Stimulated activated CD8-positive, alpha-beta memory T cell treated with anti-CD3 and anti-CD28 coated beads, Interleukin-4, amount 100 ng/mL, for 48 hours (primary cell): ENCODE data around the gene MBP.
"Not testable (repeated sequence)": the region's sequence is repeated elsewhere in the genome, so short reads cannot be mapped to it uniquely, and the experiment has no call there.

Experiments
- DNase-seq: peaks from one replicate; pipeline ENCODE4 v3.0.0-alpha.2; 2020

MBP gene

DNA sequence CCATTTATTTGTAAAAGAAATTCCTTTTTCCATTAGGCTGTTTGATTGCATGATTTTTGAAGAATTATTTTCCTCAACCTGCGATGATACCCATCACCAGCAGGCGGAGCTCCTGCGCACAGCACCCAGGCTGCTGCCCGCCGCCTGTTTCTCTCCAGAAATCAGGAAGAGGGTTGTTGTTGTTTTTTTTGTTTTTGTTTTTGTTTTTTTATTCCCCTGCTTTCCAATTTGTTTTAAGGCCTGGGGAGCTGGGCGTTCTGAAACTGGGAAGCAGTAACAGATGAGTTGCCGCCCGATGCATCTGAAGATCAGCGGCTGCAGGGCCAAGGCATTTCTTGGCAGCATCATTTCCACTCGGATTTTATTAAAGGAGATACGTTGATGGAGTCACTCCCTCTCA, 132.1 kb downstream of the MBP start:
- DNase-seq, result peak; percentile 70

GRCh38 chr18:76999077-76999476, 133.5 kb downstream of the MBP start:
- DNase-seq, result no peak

DNA sequence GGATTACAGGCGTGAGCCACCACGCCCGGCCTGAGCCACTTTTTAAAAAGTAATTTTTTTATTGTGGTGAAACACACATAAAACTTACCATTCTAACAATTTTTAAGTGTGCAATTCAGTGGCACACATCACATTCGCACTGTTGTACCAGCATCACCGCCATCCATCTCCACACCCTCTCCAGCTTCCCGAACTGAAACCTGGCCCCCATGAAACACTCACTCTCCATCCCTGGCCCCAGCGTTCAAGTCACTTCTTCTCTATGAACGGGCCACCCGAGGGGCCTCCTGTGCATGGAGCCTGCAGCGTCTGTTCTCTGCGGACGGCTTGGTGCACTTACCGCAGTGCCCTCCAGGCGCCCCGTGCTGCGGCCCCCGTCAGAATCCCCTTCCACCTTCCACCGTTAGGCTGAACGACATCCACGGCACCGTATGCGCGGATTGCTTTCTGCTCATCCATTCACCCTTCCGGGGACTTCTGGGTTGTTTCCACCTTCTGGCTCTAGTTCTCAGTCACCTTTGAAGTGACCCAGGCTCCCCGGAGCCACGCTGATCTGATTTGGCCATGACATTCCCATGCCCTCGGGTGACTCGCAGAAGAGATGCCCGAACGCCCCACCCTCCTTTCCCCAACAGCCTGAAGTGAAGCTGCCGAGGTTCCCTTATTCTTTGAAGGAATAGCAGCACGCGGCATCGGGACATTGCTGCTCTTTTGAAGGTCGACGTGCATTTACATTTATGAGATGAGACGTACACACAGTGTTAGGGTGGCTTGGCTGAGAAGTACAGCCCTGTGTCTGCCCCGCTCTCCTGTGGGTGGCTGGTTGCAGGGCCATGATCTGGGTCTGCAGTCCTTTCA, 134.4 kb downstream of the MBP start:
- DNase-seq, result no peak

DNA sequence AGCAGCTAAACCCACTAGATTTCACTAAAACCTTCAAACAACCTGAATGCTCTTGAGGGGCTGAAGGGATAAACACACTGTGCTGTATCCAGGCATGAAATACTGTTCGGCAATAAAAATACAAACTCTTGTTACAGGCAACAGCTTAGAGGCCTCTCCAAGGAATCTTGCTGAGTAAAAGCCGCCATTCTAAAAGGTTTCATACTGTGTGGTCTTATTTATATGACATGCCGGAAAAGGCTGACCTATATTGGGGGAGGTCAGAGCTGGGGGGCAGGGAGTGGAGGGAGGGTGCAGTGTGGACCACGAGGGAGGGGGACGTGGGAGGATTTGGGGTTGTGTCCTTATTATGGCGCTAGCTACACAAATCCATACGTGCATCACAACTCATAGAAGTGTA, 136.2 kb downstream of the MBP start:
- DNase-seq, result no peak

- DNase-seq, result no peak
Observed at GRCh38 chr18:76995896-76996295, 136.7 kb downstream of the MBP start.

DNA sequence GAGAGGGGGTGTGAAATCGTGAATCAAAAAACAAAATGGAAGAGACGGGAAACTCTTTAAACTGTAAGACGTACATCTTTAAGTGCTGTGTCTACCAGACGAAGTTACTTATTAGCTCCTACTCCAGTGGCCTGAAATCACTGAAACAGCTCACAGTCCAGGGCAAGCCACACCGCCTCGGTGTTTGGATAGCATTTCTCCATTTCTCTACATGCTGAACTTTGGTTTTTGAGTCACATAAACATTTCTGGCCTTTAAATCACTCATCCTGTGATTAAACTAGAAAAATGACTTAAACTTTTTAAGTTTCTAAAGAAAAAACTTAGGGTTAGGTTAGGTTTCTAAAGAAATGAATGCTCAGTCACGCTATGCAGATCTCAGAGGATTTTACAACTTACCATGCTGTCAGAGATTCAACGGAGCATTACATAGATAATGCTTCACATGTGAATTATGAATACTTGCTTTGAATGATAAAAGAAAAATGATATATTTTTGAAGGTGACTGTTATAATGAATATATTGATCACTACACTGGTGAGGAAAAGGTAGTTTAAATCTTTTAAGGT, 138.4 kb downstream of the MBP start:
- no peak for DNase-seq

DNA sequence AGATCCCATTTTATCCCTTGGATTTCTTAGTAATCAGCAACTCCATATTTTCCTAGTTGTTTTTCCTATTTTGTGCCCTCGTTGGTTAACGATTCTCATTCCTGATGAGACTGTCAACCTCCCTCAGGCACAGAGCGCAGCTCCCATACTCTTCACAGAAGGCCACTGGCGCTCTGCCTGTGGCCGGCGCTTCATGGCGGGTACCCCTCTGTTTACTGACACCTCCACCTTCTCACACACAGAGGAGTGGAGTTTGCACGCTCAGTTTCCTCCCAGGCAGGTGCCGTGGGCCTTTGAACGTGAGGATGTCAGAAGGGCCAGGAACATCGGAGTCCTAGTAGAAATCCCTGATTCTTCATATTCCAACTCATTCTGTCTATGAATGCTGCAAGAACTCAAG, 139.0 kb downstream of the MBP start:
- no peak for DNase-seq

GRCh38 chr18:76993085-76993382, 139.5 kb downstream of the MBP start:
- DNase-seq, result no peak

DNA sequence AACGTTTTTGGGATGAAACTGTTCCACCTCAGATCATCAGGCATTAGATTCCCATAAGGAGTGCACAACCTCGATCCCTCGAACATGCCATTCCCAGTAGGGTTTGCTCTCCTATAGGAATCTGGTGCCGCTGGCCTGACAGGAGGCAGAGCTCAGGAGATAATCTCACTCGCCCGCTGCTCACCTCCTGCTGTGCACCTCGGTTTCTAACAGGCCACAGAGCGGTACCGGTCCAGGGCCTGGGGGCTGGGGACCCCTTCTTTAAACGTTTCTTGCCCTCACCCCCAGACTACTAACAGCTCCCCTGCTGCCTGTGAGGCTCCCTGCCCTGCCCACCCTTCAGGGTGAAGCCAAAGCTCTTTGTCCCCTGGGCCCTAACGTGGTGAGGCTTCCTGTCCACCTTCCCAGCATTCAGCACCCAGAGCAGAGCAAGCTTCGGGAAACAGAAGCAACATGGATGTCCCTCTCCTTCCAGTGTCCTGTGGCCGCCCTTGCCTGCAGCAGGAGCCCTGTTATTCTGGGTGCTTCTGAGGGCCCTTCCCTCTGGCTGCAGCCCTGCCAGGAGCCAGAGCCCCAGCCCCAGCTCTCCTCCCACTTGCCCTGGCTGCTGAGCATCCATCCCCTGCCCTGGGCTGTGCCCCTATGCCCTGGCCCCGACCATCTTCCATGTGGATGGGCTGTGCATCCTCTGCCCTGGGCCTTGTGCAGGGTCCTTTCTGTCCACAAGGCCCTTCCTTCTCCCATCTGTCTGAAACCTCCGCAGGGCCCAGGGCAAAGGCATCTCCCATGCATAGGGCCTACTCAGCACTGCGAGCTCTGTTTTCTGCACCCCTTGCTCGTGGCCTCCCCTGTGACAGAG, 140.1 kb downstream of the MBP start:
- DNase-seq, result no peak

DNA sequence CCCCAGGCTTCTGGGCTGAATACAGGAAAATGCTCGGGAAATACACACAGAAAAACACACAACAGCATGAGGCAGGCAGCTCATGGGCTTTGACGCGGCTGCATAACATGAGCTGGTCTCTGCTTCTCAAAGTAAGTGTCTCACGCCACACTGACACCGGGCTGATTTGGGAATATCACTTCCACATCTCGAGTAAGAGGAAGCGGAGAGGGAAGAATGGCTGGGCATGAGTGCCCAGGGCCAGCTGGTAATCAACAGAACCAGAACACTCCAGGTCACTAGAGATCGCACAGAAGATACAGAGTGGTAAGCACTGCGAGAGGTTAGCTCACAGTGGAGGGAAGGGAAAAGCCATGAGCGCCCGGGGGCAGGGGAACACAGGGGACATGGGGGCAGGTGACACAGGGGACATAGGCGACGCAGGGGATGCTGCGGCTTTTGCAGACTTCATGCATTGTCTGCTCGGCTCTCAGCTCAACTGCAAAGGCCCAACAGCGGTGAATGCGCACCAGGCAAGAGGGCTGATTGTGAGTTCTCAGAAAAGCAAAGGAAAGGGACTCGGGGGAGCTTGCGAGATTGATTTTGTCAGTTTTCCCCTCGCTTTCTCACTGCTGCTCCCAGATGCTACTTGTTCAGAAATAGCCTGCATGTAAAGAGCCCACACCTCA, 141.4 kb downstream of the MBP start:
- DNase-seq, result no peak

GRCh38 chr18:76990343-76991020, 142.1 kb downstream of the MBP start:
- DNase-seq, result not testable (repeated sequence)

DNA sequence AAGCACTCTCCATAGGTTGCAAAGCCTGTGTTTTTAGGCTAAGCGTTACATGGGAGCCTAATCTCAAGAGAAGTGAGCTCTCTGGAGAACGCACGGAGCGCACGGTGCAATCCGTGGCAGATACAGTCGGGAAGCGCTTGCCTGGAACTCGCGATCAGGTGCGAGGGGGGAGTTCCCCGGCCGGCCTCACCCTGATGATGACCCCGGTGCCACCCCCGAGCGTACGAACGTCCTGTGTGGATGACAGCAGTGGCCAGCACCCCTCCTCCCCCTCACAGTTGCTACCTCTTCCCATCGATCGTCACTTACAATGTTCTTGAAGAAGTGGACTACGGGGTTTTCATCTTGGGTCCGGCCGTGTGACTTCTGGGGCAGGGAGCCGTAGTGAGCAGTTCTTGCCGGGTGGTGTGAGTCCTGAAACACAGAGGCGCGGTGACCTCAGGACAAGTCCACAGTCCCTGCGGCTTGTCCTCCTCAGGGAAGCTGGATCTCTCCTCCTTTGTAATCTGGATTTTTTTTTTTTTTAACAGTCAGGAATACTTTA, 142.9 kb downstream of the MBP start:
- no peak for DNase-seq

GRCh38 chr18:76988827-76989646, 143.5 kb downstream of the MBP start:
- no peak for DNase-seq

- no peak for DNase-seq
Observed at GRCh38 chr18:76988031-76988826, 144.4 kb downstream of the MBP start.

DNA sequence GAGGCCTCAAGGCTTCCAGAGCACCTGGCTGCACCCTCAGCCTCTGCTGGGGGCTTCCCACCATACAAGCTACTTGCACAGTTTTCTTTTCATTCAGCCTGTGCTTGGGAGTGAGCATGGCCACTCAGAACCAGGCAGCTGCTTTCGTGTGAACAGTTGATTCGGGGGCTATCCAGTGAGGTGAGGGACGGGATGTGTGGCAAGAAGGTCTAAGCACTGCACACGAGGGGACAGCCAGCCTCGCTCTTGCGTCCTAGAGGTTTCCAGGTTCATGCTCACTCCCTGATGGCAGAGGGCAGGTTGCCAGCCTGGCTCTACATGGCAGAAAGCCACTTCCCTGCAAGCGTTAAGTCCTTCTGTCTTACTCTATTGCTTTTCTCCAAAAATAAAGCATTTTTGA, 146.2 kb downstream of the MBP start:
- DNase-seq, result peak; percentile 14

- DNase-seq, result peak; percentile 5
Observed at GRCh38 chr18:76985951-76986236, 146.7 kb downstream of the MBP start.

- peak; percentile 10 for DNase-seq
Observed at GRCh38 chr18:76985156-76985950, 147.2 kb downstream of the MBP start.

DNA sequence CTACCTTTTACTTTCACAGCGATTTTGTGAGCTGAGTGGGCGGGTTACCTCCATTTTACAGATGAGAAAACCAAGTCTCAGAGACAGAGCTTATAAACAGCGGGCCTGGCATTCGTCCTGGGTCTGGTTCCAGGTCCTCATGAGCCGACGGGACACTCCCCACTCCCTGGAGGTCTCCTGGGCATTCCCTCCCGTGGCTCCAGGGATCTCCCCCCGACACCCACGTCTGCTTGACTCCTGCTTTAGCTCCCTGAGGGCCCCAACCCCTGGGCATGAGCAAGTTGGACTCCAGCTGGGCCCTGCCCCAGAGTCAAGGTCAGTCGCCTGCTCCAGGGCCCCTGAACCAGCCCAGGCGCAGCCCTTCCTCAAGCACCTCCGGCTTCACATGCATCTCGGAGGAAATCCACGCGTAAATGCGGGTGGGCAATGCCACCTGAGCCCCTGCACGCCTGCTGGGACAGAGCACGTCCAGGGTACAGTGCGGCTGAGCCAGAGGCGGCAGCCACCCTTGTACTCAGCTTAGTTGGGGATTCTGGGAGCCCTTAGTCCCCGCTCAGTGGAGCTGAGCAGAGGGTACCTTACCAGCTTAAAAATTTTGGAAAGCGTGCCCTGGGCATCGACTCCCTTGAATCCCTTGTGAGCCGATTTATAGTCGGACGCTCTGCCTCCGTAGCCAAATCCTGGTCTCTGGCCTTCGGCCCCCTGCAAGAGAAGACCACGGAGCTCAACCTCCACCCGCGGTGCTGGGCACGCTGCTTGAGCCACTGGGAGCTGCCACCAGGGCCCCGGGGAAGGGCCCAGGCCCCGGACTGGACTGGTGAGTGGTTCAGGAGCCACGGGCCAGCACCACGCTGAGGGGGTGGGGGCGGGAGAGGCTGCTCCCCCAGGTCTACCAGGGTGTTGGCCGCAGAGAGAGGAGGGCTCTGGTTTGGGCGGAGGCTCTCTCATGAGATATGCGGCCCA, 148.1 kb downstream of the MBP start:
- peak; percentile 18 for DNase-seq

DNA sequence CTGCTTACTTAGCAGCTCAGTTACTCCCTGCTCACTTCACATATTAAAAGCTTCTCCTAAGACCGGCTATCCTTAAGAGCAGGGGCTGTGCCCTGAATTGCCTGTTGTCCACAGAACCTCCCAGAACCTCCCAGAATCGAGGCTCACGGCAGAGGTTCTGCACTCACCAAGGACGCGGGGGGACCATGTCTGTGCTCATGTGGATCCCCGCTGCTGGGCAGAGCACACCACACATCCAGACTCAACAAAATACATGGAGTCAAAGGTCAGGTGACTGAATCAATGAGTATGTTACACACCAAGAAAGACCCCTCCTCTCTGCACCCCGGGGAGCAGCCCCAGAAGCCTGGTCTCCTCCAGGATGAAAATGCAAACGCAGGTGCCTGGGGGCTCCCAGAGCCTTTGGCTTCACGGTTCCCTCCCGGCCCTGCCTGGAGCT, 149.0 kb downstream of the MBP start:
- peak; percentile 20 for DNase-seq
